K562 treated with DMSO at 1 percent for 48 hours (cell line): Measurements from ENCODE around the gene FERMT3. TPM values are rescaled to one million over a fixed set of nuclear protein-coding genes. Genes with fewer than 3 reads are reported as not detected.

Experiments used
- total RNA-seq: library from RNA; unstranded; fragments of 300-600 nt; gene quantifications from 2 replicates; pipeline ENCODE4 v1.2.3, GENCODE V29; 2022; ENCODE audit warnings: low replicate concordance; ENCODE audit errors: extremely low read depth

The FERMT3 gene
- not detected in 2 replicates for total RNA-seq

GRCh38 chr11:64206457-64207255 lies at the start of gene FERMT3:
FERMT3 (plus strand) TSS chr11:64206721; CDS start chr11:64207365, 644 bp downstream.

GRCh38 chr11:64165842-64166635 lies 40.5 kb upstream of the FERMT3 start, which contains the start of gene MACROD1:
MACROD1 (minus strand) TSS chr11:64166113; CDS start chr11:64165994, 119 bp downstream.

GRCh38 chr11:64185693-64186491 lies 20.6 kb upstream of the FERMT3 start, which contains the start of gene STIP1:
STIP1 (plus strand) TSS chr11:64186171; CDS start chr11:64186262, 91 bp downstream.

GRCh38 chr11:64225608-64226506 lies 19.3 kb downstream of the FERMT3 start, which contains the start of the genes NUDT22 and TRPT1:
NUDT22 (plus strand) TSS chr11:64226274; CDS start chr11:64226653, 379 bp downstream.
TRPT1 (minus strand) TSS chr11:64226186; CDS start chr11:64225860, 326 bp downstream.

GRCh38 chr11:64230171-64230984 lies 23.9 kb downstream of the FERMT3 start, which contains the start of gene DNAJC4:
DNAJC4 (plus strand) TSS chr11:64230548; CDS start chr11:64230855, 307 bp downstream.

GRCh38 chr11:64233913-64234586 lies 27.5 kb downstream of the FERMT3 start, which contains the start of gene VEGFB:
VEGFB (plus strand) TSS chr11:64234584; CDS start chr11:64234834, 250 bp downstream.

GRCh38 chr11:64240435-64241240 lies 34.1 kb downstream of the FERMT3 start, which contains the start of gene FKBP2:
FKBP2 (plus strand) TSS chr11:64241095; CDS start chr11:64242388, 1,293 bp downstream.

GRCh38 chr11:64246871-64247728 lies 40.6 kb downstream of the FERMT3 start, which contains the start of gene PPP1R14B:
PPP1R14B (minus strand) TSS chr11:64246943; CDS start chr11:64246673, 270 bp downstream.

GRCh38 chr11:64251016-64251752 lies 44.7 kb downstream of the FERMT3 start, which contains the start of gene PLCB3:
PLCB3 (plus strand) TSS chr11:64251530; CDS start chr11:64251650, 120 bp downstream.

Other genes starting within 250 kb of the FERMT3 start
- gene COX8A, start 232.1 kb upstream of the FERMT3 start, total RNA-seq, result not detected in 2 replicates
- gene OTUB1, start 220.3 kb upstream of the FERMT3 start, total RNA-seq, result not detected in 2 replicates
- not detected in 2 replicates for gene FLRT1, start 170.8 kb upstream of the FERMT3 start, total RNA-seq
- gene MACROD1, start 40.6 kb upstream of the FERMT3 start, total RNA-seq, result not detected in 2 replicates
- gene STIP1, start 20.6 kb upstream of the FERMT3 start, total RNA-seq, result not detected in 2 replicates
- not detected in 2 replicates for gene TRPT1, start 19.5 kb downstream of the FERMT3 start, total RNA-seq
- gene NUDT22, start 19.6 kb downstream of the FERMT3 start, total RNA-seq, result not detected in 2 replicates
- gene DNAJC4, start 23.8 kb downstream of the FERMT3 start, total RNA-seq, result not detected in 2 replicates
- gene VEGFB, start 27.9 kb downstream of the FERMT3 start, total RNA-seq, result not detected in 2 replicates
- gene FKBP2, start 34.4 kb downstream of the FERMT3 start, total RNA-seq, result not detected in 2 replicates
- gene PPP1R14B, start 40.2 kb downstream of the FERMT3 start, total RNA-seq, result not detected in 2 replicates
- not detected in 2 replicates for gene PLCB3, start 44.8 kb downstream of the FERMT3 start, total RNA-seq
- not detected in 2 replicates for gene BAD, start 77.9 kb downstream of the FERMT3 start, total RNA-seq
- gene GPR137, start 79.1 kb downstream of the FERMT3 start, total RNA-seq, result not detected in 2 replicates
- gene KCNK4, start 84.6 kb downstream of the FERMT3 start, total RNA-seq, result not detected in 2 replicates
- gene CATSPERZ, start 93.6 kb downstream of the FERMT3 start, total RNA-seq, result not detected in 2 replicates
- 647 TPM in 1 of 2 replicates, not detected in the other for gene ESRRA, start 98.8 kb downstream of the FERMT3 start, total RNA-seq
- 1,561 TPM in 1 of 2 replicates, not detected in the other for gene TRMT112, start 110.8 kb downstream of the FERMT3 start, total RNA-seq
- gene PRDX5, start 111.4 kb downstream of the FERMT3 start, total RNA-seq, result not detected in 2 replicates
- not detected in 2 replicates for gene CCDC88B, start 133.5 kb downstream of the FERMT3 start, total RNA-seq
- not detected in 2 replicates for gene RPS6KA4, start 152.4 kb downstream of the FERMT3 start, total RNA-seq